ENCODE results near the gene PDPR.
"Not testable (repeated sequence)": the region's sequence is repeated elsewhere in the genome, so short reads cannot be mapped to it uniquely, and the experiment has no call there.

DNA sequence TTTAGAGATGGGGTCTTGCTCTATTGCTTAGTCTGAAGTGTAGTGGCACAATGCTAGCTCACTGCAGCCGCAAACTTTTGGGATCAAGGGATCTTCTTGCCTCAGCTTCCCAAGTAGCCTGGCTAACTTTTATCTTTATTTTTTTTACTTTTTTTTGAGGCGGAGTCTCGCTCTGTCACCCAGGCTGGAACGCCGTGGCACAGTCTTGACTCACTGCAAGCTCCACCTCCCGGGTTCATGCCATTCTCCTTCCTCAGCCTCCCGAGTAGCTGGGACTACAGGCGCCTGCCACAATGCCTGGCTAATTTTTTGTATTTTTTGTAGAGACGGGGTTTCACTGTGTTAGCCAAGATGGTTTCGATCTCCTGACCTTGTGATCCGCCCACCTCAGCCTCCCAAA, 12.1 kb downstream of the PDPR start:
- TF ChIP-seq, protein P1, sequence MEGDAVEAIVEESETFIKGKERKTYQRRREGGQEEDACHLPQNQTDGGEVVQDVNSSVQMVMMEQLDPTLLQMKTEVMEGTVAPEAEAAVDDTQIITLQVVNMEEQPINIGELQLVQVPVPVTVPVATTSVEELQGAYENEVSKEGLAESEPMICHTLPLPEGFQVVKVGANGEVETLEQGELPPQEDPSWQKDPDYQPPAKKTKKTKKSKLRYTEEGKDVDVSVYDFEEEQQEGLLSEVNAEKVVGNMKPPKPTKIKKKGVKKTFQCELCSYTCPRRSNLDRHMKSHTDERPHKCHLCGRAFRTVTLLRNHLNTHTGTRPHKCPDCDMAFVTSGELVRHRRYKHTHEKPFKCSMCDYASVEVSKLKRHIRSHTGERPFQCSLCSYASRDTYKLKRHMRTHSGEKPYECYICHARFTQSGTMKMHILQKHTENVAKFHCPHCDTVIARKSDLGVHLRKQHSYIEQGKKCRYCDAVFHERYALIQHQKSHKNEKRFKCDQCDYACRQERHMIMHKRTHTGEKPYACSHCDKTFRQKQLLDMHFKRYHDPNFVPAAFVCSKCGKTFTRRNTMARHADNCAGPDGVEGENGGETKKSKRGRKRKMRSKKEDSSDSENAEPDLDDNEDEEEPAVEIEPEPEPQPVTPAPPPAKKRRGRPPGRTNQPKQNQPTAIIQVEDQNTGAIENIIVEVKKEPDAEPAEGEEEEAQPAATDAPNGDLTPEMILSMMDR (conservative IDR thresholded peaks at IDR 0.05; ENCODE audit: low read depth, low read length): not testable (repeated sequence)
- TF ChIP-seq RCOR1 (IDR thresholded peaks at IDR 0.05; ENCODE audit: insufficient replicate concordance, low read length); SMC3 (IDR thresholded peaks at IDR 0.05; ENCODE audit: low read depth, low read length); MXI1 (IDR thresholded peaks at IDR 0.05; ENCODE audit: borderline replicate concordance, low read depth, low read length); BHLHE40 (IDR thresholded peaks at IDR 0.05; ENCODE audit: low read depth, low read length); POLR2A (IDR thresholded peaks at IDR 0.05; ENCODE audit: low read depth, low read length); CEBPB (IDR thresholded peaks at IDR 0.05; ENCODE audit: low read depth, low read length); CHD1 (IDR thresholded peaks at IDR 0.05; ENCODE audit: low read depth, low read length); FOS (IDR thresholded peaks at IDR 0.05; ENCODE audit: low read depth, low read length): not testable (repeated sequence)
- TF ChIP-seq, protein P2, sequence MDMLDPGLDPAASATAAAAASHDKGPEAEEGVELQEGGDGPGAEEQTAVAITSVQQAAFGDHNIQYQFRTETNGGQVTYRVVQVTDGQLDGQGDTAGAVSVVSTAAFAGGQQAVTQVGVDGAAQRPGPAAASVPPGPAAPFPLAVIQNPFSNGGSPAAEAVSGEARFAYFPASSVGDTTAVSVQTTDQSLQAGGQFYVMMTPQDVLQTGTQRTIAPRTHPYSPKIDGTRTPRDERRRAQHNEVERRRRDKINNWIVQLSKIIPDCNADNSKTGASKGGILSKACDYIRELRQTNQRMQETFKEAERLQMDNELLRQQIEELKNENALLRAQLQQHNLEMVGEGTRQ (IDR thresholded peaks at IDR 0.05; ENCODE audit: low read depth, low read length): not testable (repeated sequence)
- TF ChIP-seq, protein P3, sequence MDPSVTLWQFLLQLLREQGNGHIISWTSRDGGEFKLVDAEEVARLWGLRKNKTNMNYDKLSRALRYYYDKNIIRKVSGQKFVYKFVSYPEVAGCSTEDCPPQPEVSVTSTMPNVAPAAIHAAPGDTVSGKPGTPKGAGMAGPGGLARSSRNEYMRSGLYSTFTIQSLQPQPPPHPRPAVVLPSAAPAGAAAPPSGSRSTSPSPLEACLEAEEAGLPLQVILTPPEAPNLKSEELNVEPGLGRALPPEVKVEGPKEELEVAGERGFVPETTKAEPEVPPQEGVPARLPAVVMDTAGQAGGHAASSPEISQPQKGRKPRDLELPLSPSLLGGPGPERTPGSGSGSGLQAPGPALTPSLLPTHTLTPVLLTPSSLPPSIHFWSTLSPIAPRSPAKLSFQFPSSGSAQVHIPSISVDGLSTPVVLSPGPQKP (IDR thresholded peaks at IDR 0.05; ENCODE audit: borderline replicate concordance, low read depth, low read length): not testable (repeated sequence)
